ENCODE data around the gene IDI1.
"Not testable (repeated sequence)": the region's sequence is repeated elsewhere in the genome, so short reads cannot be mapped to it uniquely, and the experiment has no call there.

IDI1 gene

DNA sequence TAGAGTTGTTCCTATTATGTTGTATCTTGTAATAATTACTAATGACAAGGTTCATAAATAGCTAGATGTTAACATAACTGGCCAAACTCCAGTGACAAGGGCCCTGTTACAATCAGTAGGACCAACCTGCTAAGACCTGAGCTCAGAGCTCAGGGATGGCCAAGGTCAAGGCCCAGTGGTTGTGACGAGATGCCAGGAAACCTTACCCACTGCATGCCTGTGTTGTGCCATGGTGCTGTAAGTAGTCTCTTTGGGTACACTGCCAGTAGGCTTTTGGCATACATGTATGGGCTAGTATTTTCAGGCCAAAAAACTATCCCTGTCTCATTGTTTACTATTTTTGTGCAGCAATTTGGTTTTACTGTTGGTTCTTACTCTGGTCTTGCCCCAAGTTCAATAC, 15.3 kb downstream of the IDI1 start:
- DNase-seq: no peak

- no peak for DNase-seq
Observed at GRCh38 chr10:1029838-1030237, 19.1 kb downstream of the IDI1 start.

DNA sequence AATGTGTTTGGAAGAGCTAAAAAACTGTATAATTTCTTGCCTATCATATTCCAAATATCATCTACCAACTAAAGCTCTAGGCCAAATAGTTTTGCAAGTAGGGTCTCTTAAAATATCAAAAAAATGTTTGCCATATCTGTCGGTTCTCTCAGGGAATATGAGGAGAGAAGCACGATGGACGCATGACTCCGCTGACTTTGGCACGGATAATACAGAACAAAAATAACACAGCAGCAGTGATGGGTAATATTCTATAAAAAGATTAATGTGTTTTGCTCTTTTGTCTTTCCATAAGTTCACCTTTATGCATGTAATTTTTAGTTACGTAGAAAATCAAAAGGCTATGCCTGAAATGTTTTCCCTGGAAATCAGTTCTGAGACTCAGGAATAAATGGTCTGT, 22.3 kb downstream of the IDI1 start:
- DNase-seq: no peak

- DNase-seq: no peak
Observed at GRCh38 chr10:1025683-1026082, 23.2 kb downstream of the IDI1 start, which contains the start of gene IDI2. Gene IDI2, minus strand, starts transcription at chr10:1025859. Its CDS starts 1,136 bp downstream, at chr10:1024723.

GRCh38 chr10:1024103-1024502, 24.8 kb downstream of the IDI1 start:
- DNase-seq: no peak

DNA sequence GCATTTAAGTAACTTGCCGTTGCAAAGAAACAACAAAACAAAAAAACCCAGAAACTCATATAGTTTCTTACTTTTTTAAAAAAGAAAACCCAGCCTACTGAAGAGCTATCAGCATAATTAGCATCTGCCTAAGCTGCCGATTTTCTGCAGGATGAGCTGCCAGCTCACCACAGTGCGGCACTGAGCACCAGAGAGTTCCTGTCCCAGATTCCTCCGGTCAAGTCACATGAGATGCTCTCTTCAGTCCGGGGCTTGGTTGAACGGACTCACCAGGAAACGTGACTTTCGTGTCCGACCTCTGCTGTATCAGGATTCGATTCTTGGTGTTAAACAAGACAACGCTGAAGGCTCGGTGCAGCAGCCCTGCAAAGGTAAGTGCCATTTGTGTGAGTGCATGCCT, 26.5 kb downstream of the IDI1 start:
- no peak for DNase-seq

- DNase-seq: no peak
Observed at GRCh38 chr10:1020958-1021357, 28.0 kb downstream of the IDI1 start.

- no peak for DNase-seq
Observed at GRCh38 chr10:1020460-1020859, 28.5 kb downstream of the IDI1 start.

DNA sequence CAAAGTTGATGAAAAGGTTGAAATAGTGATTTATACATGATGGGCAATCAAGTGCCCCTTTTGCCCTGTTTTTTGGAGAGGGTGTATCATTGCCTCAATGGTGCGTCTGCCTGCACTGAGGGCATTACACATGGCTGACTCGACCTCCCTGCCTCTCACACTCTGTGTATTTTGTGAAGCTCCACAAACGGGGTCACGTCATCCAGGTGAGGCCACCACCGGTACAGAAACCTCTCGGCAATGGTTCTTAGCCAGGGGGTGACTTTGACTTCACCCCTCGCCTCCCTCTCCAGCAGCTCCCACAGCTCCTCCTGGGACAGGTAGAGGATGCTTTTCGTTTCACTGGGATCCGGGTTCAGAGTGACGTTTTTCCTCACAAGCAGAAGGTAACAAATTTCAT, 29.6 kb downstream of the IDI1 start:
- no peak for DNase-seq

- no peak for DNase-seq
Observed at GRCh38 chr10:1015688-1016087, 33.2 kb downstream of the IDI1 start.

DNA sequence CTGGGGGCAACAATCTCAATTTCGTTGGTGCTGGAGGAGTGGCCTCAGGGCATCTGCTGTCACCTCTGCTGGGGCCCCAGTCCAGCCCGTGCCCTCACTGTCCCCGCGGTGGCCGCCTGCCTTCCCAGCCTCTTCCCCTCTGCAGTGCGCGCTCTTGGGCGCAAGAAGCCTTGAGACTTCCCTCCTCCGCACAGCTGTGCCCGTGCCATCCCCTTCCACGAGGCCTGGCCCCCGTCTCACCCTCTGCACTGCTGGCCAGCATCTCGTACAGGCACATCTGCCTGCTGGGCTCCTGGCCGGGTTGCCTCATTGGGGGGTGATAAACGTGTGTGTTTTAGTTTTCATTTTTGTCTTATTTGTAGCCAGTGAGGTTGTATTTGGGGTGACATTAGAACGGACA, 37.2 kb downstream of the IDI1 start:
- no peak for DNase-seq

DNA sequence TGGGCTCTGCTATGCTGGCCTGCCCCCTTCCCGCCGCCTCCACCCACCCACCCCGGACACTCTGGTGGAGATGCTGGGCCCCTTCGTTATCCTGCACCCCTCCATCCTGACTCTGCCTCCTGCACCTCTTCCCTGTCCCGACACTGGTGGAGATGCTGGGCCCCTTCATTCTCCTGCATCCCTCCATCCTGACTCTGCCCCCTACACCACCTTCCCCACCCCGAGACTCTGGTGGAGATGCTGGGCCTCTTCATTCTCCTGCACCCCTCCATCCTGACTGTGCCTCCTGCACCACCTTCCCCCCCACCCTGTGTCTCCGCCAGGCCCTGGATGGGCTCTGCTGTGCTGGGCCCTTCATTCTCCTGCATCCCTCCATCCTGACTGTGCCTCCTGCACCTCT, 38.2 kb downstream of the IDI1 start:
- no peak for DNase-seq

DNA sequence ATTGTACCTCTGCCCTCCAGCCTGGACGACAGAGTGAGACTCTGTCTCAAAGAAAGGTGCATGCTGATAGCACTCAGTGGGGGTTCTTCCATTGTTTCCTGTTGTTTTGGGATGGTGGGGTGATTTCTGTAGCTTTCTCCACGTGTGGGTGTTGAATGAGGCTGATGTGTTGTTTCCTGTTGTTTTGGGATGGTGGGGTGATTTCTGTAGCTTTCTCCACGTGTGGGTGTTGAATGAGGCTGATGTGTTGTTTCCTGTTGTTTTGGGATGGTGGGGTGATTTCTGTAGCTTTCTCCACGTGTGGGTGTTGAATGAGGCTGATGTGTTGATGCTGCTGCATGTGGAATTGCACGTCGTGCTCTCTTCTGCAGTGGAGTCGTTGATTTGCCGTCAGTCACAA, 39.0 kb downstream of the IDI1 start:
- not testable (repeated sequence) for DNase-seq

- no peak for DNase-seq
Observed at GRCh38 chr10:1009071-1009494, 39.8 kb downstream of the IDI1 start.

DNA sequence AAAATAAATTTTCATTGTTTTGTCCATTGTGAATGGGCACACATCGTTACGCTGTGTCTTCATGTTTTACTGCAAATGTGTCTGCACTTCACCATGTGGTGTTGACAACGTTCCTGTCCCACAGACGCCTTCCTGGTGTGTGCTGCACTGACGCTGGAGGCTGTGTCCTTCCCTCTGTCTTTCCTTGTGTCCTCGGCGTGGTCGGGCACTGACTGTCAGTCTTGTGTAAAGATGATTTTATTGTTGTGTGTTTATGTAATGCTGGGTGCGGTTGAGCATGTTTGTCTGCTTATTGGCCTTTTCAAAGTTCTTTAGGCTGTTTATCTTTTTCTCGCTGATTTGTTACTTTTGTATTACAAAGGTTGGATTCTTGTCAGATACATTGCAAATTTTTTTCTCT, 41.3 kb downstream of the IDI1 start:
- DNase-seq: no peak

DNA sequence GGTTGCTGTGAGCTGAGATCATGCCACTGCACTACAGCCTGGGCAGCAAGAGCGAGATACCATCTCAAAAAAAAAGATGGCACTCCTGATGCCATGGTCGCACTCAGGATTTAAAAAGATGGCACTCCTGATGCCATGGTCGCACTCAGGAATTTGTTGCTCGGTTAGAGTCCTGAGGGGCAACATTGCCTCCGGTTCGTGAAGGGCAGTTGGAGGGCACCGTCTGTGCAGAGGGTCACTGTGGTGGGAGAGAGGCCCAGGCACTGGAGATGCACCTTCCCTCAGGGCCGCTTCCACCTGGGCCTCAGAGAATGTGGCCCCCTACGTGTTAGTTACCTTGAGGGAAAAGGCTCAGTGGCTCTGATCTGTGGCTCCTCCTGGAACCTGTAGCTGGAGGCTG, 42.3 kb downstream of the IDI1 start:
- DNase-seq: no peak

DNA sequence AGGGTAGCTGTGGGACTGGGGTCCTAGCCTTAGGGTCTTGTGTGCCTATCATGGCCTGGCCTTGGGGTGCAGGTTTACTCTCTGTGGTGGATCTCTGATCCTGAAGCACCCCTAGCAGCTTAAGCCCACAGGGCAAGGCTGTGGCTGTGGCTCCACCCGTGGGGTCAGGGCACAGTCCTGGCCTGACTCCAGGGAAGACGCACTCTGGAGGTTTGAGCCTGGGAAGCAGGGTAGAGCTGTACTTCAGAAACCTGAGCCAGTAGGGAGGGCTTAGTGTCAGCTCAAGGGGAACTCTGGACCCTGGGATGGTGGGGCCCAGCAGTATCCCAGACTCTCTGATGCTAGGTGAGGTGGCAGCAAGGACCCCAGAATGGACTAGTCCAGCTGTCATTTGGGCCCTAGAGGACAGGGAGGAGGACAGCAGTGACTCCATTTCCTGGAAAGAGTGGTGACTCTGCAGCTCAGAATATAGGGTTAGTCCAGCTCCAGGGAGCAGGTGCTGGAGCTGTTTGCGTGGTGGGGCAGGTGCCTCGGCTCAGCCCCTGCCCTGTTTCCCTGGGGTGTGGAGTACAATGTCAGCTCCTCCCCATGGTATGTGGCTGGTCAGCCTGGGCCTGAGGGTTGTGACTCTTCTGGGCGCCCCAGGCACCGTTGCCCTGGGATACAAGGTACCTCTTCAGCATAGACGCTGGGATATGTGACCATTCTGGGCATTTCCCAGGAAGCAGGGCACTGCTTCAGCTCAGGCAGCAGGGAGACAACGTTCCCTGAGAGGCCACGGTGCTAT, 44.8 kb downstream of the IDI1 start:
- DNase-seq: no peak

GRCh38 chr10:1002425-1003006, 46.4 kb downstream of the IDI1 start:
- DNase-seq: no peak

DNA sequence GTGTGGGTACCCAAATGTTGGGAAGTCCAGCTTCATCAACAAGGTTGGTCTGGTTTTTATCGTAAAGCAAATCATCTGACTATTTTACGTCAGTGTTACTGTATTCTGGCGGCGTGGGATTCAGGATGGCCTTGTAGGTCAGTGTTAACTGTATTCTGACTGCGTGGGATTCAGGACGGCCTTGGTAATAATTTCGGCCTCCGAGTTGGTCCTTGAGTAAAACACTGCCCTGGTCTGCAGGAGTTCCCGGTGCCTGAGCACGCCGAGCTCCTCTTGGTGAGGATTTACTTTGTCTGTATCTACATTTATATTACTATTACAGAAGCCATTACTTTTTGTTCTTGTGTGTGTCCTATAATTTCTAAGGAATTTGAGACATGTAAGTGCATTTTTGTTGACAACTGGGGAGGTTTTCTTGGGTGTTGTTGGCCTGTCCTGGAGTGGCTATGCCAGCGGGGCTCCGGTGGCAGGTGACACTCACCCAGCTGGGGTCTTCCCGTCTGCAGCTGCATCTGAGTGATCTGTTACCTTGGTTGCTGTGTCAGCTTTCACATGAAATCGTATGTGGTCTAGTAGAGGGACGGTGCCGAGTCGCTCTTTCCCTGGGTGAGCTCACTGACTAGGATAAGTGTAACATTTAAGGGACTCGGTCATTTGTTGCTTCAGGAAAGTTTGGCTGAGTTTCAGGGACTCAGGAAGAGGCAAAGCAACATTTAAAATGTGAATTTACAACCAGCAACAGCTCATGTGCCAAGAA, 51.5 kb downstream of the IDI1 start:
- DNase-seq: no peak

GRCh38 chr10:996031-996430, 52.9 kb downstream of the IDI1 start:
- no peak for DNase-seq

DNA sequence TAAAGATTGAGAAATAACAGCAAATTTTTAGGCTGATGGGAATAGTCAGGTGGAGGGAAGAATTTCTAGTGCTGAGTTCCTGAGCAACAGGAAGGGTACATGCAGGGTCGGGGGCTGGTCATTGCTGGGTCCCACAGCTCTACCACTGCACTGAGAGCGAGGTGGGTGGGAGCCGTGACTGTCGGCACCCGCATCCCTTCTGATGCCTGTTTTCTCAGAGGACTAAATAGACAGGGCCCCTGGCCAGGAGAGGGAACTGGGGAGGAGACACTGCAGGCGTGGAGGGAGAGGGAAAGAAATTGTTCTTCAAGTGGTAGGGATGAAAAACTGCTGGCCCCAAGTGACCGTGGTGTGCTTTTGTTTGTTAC, 53.4 kb downstream of the IDI1 start:
- no peak for DNase-seq

DNA sequence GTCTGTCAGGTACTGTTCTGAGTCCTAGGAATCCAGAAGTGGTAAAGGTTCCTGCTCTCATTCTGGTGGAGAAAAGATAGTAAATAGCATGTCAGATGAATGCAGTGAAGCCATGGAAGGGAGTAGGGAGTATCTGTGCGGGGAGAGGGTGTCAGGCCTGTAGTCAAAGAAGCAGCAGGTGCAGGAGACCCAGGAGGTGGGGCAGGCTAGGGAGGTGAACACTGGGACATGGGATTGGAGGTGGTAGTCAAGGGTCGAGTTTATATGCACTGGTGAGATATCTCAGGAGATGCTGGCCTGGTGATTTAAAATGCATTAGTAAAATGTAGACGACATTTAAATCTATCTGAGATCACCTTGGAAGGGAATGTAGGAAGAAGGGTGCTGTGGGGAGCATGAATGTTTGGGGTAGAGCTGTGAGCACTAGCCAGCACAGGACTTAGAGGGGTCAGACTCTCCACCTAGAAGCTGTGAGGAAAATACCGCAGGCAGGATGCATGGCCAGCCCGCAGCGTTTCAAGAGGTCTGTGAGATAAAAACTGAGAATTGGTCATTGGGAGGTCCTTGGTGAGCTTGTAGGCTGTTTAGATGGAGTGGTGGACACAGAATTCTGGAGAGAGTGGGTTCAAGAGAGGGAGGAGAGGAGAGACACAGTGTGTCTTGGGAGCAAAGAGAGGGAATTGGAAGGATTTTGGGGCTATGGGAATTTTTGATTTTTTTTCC, 53.9 kb downstream of the IDI1 start:
- no peak for DNase-seq

DNA sequence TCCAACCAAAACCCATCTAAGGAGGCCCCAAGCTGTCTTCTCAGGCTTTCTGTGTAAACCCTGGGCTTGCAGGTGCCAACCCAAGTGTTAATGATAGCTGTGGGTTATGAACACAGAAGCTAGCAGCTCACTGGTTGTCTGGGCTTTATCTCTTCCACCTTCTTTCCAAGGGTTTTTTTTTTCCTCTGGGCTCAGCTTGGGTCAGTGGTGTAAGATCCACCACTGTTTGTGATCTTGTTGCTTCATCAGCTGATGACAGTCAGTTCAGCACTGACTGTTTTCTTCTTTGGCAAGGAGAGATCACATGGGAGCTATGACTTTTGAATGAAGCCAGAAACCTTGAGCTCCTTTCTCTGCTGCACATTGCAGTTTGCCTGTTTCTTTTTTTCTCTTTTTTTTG, 56.0 kb downstream of the IDI1 start:
- DNase-seq: no peak

Measured in CD4-positive, alpha-beta T cell treated with Interleukin-12 subunit alpha and Interleukin-12 subunit beta, for 1 hour (primary cell).